ENCODE measurements around the gene TEX13D.
"Not testable (repeated sequence)": the region's sequence is repeated elsewhere in the genome, so short reads cannot be mapped to it uniquely, and the experiment has no call there.

TEX13D gene

DNA sequence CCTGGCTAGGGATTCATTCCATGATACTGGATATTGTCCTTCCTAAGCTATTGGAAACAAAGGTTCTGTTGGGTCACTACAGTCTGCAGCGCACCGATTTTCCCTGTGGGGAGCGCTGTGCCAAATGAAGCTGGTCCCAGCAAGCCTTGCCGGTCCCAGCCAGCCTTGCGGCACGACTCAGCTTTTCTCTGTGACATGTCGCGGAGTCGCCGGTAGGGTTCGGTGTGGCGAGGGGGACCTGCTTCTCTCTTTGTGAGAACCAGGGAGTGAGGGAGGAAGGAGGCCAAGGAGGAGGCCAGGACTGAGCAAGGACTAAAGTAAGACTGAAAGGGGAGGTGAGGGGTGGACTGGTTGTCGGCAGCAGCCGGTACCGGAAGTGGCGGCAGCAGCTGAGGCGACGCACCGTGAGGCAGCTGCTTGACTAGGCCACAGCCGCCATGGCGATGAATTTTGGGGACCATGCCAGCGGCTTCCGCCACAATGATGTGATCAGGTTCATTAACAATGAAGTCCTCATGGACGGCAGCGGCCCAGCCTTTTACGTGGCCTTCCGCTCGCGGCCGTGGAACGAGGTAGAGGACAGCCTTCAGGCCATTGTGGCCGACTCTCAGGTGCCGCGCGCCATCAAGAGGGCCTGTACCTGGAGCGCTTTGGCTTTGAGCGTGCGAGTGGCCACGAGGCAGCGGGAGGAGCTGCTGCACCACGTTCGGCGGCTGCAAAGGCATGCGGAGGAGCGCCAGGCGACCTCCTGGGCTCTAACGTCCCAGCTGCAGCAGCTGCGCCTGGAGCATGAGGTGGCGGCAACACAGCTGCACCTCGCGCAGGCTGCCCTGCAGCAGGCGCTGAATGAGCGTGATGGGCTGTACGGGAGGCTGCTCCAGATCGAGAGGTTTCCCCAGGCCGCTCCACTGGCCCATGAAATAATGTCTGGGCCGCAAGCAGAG is at the start of gene TEX13D:
TSS of gene TEX13D (plus strand) at position 180 of the 944 bp plus-strand sequence. CDS start at position 438, 258 bp downstream.
- no peak for DNase-seq

DNA sequence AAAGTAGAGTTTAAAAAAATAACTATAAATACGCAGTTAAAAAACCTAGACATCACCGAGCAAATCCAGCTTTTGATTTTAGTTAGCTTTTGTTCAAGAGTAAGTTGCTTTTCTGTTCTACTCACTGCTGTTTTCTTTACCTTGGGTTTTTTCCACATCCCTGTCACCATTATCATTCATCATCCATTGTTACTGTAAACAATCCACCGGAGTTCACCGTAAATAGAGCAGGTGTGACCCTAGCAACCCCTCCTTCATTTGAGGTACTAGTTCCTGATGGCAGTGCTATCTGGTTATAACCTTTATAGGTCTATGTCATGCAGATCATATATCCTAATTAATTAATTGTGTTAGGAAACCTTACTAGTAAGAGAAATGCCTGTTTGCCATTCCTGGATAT is 43.0 kb upstream of the TEX13D start:
- DNase-seq = no peak

GRCh38 chrX:124293810-124294209 is 38.6 kb upstream of the TEX13D start:
- DNase-seq = no peak

- not testable (repeated sequence) for DNase-seq
These were observed 33.1 kb upstream of the TEX13D start for GRCh38 chrX:124299323-124299722.

DNA sequence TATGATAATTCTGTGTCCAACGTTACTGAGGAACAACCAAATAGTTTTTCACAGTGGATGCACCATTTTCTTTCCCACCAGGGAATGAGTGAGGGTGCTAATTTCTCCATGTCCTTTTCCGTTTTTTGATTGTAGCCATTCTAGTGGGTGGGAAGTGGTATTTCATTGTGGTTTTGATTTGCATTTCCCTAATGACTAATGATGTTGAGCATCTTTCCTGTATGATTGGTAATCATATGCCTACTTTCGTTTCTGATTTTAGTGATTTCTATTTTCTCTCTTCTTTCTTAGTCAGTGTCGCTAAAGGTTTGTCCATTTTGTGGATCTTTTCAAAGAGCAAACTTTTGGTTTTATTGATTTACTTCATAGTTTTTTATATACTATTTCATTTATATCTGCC is 32.1 kb upstream of the TEX13D start:
- peak; percentile 44 for DNase-seq

- no peak for DNase-seq
These were observed 25.1 kb upstream of the TEX13D start for GRCh38 chrX:124307253-124307907.

GRCh38 chrX:124325732-124326131 is 6.7 kb upstream of the TEX13D start:
- no peak for DNase-seq

DNA sequence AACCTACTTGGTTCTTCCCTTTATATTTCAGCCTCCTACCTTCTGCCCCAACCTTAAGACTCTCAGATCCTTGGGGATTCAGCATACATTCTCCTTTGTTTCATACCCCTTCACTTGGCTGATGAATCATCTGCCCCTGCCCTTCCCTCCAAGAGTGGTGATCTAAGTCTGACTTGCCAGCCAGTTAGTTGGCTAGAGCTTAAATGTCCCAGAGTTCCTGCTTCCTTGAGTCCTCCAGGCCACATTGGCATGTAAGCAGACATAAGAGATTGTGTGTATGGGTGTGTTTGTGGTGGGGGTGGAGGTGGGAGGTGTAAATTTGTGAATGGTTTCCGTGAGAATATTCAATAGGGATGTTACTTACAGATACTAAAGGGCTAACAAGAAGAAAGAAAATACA is 3.7 kb upstream of the TEX13D start:
- DNase-seq = no peak

DNA sequence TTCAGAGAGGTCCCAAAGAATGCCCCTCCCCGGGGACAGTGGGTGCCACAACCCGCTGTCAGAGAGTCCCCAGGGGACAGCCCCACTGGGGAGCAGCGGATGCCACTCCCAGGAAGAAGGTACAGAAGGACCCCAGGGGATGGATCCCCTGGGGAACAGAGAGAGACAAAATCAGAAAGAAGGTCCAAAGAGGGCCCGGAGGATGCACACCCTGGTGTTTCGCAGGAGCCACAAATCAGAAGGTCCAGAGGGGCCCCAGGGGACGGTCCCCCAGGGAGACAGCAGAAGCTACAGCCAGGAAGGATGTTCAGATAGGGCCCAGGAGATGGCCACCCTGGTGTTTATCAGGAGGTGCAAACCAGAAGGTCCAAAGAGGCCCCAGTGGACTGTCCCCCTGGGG is 1.4 kb downstream of the TEX13D start:
- no peak for DNase-seq

DNA sequence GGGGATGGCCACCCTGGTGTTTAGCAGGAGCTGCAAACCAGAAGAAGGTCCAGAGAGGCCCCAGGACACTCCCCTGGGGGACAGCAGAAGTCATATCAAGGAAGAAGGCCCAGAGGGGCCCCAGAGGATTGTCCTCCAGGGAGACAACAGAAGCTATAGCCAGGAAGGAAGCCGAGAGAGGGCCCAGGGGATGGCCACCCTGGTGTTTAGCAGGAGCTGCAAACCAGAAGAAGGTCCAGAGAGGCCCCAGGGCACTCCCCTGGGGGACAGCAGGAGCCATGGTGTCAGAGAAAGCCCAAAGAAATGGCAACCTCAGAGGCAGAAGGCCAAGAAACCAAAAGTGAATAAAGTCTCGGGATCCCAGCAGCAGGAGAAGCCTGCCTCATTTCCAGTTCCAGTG is 2.1 kb downstream of the TEX13D start:
- DNase-seq = not testable (repeated sequence)

- no peak for DNase-seq
These were observed 3.1 kb downstream of the TEX13D start for GRCh38 chrX:124335598-124335997.

DNA sequence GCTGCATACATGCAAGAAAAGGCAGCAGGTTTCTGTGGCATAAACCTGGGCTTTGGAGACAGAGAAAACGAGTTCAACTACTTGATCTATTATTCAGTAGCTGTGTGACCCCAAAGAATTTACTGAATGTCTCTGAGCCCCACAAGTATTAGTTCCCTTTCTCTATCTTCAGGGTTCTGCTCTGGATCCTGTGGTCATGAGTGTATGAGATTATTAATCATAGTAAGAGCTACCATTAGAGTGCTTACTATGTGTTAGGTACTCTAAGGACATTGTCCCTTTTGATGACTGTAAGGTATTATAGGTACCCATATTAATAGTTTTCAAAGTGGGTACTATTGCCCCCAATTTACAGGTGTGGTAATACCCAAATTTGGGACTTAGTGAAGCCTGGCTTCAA is 5.5 kb downstream of the TEX13D start:
- no peak for DNase-seq

- DNase-seq = peak; percentile 59
These were observed 6.5 kb downstream of the TEX13D start for GRCh38 chrX:124338733-124339514.

GRCh38 chrX:124341396-124342132 is 9.1 kb downstream of the TEX13D start:
- no peak for DNase-seq

- DNase-seq = peak; percentile 36
These were observed 9.9 kb downstream of the TEX13D start for GRCh38 chrX:124342174-124342867.

GRCh38 chrX:124343016-124343415 is 10.6 kb downstream of the TEX13D start:
- peak; percentile 28 for DNase-seq

- no peak for DNase-seq
These were observed 11.8 kb downstream of the TEX13D start for GRCh38 chrX:124344246-124344645.

DNA sequence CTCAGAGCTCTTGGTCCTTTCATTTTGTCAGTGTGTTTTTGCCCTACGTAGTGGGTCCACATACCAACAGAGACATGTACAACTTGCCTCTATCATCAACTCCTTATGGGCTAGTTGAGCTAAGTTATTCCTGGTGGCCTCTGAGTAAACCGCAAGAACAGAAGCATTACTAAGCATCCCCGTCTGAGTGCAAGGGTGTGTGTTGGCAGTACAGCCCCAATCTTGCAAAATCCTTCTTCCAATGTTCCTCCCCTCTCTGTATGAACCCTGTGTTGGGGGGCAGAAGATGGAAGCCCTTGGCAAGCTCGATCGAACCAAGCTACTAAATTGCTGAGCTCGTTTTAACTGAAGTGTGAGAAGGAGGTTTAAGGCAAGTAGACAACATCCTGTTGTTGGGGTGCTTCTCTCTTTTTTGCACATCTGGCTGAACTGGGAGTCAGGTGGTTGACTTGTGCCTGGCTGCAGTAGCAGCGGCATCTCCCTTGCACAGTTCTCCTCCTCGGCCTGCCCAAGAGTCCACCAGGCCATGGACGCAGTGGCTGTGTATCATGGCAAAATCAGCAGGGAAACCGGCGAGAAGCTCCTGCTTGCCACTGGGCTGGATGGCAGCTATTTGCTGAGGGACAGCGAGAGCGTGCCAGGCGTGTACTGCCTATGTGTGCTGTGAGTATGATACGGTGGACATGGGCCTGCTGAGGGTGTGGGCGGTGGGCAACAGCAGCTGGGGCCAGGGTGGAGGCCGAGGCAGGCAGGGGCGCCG is 13.8 kb downstream of the TEX13D start, which contains the start of gene SH2D1A:
TSS of gene SH2D1A (plus strand) at position 447 of the 760 bp plus-strand sequence. CDS start at position 527, 80 bp downstream.
- DNase-seq = peak; percentile 58

- DNase-seq = no peak
These were observed 14.4 kb downstream of the TEX13D start for GRCh38 chrX:124346877-124347241.

DNA sequence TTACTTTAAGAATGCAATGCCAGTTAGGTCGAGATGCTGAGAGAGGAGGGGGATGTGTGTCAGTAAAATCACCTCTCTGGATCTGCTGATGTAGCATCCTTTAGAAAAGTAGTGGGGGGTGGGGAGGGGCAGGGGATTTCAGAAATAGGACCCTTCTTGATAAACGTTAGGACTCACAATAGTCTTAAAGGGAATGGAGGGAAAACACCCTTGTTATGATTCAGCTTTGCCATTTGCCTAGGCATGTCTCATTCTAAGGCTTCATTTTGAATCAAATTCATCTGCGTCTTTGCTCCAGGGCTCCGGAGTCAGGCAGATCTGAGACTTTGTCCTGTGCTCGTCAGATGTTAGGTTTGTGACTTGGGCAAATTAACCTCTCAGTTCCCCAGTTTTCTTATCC is 14.8 kb downstream of the TEX13D start:
- DNase-seq = peak; percentile 37

- DNase-seq = no peak
These were observed 15.7 kb downstream of the TEX13D start for GRCh38 chrX:124348182-124348581.

All from CD4-positive, alpha-beta T cell treated with Interleukin-12 subunit alpha and Interleukin-12 subunit beta, for 1 hour (primary cell).